Germinal center (tissue), 1 donor: ENCODE results near the gene RGS6.

Source experiments
- DNase-seq: peaks from one replicate; pipeline ENCODE4 v3.0.0; 2012; ENCODE audit warnings: mixed read lengths, low spot score

Gene RGS6

DNA sequence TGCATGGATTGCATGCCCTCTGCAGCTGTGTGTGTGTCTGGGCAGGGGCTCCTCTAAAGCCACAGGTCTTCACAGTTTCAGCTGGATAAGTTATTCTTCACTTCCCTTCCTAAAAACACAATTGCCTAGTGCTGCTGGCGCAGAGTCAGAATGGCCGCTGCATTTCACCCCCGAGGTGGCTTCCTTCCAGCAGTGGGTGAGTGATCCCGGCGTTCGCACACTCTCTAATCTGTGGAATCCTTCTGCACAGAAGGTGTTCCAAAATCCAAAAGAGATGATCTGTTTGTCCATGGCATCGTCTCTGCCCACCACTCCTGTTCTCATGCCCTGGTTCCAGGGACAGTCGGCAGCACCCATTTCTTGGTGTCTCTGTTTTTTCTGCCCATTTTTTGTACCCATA, 620.9 kb downstream of the RGS6 start:
- DNase-seq = no peak

DNA sequence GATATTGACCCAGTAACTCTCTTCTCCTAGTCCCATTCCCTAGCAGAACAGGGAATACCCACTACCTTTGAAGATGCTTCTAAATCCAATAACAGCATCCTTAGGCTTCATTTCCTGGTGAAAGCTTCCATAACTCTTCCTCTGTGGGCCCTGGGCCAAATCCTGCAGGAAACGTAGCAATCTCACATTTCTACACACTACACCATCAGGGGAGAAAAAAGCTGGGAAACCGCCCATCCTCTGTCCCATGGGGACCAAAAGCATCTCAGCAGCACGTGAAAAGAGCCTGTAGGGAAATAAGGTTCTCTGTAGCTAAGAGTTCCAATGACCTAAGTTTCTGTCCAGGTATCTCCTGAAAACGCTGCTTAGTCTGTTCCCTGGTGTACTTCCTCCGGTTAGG, 621.4 kb downstream of the RGS6 start:
- no peak for DNase-seq

DNA sequence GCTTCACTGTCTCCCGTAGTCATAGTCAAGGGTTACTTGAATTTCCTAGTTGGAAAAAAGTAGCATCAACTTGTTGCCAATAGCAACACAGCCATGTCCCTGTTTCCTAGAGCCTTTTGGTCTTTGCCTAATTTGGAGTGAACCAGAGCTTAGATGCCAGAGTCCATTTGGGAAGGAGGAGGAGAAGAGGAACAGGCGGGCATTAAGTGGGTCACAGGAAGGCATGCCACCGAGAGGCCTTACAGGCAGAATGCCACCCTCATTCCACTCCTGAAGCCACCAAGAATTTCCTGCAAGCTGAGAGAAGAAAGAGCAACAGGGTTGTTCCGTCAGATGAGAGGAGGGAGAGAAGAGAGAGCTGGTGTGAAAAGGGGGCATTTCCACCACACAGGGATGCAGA, 622.2 kb downstream of the RGS6 start:
- DNase-seq = no peak

DNA sequence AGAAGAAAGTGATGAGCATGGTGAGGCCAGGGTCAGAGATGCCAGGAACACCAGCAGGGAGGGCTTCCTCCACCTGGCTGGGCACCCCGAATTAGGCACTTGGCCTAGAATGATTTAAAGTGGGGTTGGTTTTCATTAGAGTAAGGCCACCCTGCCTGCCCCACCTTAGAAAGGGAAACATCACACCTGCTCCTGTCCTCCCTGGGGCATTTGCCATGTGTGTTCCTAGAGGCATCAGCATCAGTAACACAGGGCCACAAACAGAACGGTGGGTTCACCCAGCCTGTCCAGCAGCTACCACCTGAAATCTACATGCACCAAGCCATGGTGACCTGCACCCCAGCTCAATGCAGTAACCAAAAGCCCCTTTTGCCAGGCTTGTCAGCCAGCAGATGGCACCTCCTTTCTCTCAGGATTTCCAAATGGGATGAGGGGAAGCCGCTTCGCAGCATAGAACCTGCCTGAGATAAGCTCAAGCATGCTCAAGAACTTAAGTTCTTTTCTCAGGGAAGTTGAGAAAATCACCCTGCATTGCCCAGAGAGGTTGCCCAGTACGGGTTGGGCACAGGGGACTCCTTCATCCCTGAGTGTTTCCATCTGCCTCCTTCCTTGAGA, 622.9 kb downstream of the RGS6 start:
- DNase-seq = no peak

DNA sequence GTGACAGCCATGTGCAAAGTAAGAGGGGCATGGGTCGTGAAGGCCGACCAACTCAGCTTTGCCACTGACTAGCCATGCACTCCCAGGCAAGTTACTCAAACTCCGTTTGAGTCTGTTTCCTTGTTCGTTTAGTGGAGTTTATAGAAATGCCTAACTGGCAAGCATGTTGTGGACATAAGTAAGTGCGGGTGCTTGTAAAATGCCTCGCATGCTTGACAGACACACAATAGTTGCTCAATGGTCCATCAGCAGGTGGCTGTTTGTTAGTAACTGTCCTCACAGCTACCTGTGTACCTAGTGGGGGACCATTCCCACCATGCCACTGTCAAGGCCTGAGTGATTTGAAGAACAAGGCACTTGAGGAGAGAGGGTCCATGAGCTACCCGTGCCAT, 623.4 kb downstream of the RGS6 start:
- DNase-seq = no peak

DNA sequence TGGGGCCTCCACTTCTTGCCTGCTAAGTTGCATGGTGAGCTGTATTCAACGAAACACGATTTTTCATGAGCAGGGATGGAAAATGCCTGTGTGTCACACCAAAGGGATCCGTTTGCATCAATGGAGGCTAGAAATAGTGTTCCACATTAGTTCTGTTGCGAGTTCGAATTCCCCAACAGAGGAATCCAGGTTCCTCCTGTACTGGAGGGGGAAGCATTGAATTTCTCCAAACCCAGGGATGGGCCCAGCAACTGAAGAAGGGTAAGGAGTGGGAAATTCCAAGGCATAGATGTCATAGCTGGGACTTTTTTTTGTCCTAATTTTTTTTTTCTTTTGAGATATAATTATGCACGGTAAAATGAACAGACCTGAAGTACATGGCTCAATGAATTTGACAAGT, 625.4 kb downstream of the RGS6 start:
- DNase-seq = no peak

DNA sequence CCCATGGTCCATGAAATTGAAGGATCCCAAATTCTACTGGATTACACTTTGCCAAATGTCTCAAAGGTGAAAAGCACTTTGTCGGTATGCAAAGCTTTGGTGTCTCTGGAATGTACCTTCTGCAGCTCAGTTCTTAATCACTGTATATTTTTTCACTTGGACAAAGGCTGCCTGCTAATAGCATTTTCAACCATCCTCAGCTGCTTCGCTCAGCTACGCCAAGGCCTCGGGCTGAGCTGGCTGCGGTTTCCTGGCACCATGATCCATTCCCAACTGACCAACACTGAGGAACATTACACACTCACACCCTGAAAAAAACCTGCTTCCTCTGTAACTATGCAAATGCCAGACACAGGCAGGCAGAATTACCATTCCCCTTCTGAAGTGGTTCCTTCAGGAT, 626.5 kb downstream of the RGS6 start:
- no peak for DNase-seq

DNA sequence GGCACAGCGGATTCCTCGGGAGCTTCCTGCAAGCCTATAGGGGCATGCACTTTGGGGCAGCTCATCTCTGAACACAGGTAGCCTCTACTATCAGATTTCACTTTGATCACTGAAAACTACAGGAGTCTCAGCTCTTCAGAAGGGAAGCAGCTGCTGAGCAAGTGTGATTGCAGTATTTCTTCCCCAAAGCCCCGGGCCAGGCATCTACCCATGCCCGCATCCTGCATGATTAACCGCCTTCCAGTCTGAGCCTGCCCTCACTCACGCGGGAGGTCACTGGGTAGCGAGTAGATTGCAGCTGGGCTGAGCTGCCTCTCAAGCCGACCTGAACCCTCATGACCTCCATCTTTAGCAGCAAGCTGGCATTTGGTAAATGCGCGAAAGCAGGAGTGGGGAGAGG, 627.0 kb downstream of the RGS6 start:
- DNase-seq = no peak

DNA sequence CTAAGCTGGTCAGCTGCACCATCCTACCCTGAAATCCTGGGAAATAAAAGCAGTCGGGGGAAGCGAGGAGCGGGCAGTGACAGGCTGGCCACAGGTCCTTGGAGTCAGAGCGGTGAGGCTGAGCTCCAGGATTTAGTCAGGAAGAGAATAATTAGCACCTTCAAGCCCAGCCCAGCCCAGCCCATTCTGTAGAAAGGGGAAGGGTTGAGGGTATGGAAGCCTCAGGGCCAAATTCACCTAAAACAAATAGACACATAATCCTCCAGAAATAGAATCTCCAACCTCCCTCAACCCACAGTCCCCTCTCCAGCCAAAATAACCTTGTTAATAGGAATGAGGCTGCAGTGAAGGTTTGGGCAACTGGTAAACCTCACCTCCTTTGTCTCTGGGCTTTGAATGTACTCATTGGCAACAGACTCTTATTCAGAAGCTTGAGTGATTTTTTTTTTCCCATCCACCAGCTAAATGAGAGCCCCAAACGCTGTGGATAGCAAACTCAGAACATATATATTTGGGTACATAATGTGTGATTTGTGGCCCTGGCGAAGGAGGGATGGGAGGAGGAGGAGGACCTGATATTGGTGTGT, 627.5 kb downstream of the RGS6 start:
- DNase-seq = no peak

DNA sequence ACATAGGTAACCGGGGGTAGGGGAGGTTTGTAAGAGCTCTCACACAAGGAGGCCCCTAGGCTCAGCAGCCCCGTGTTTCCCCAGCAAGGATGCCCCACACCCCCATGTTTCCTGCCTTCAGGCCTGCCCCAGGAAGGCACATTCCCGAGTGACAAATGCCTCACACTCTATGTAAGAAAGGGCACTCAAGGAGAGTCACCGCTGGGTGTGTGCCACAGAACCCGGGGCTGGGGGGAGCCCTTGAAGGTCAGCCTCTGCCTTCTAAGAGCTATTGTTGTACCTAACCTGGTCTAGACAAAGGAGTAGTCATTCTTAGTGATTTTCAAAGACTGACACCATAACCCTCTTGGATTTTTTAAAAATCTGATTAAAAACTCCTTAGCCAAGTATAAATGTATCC, 628.1 kb downstream of the RGS6 start:
- no peak for DNase-seq

DNA sequence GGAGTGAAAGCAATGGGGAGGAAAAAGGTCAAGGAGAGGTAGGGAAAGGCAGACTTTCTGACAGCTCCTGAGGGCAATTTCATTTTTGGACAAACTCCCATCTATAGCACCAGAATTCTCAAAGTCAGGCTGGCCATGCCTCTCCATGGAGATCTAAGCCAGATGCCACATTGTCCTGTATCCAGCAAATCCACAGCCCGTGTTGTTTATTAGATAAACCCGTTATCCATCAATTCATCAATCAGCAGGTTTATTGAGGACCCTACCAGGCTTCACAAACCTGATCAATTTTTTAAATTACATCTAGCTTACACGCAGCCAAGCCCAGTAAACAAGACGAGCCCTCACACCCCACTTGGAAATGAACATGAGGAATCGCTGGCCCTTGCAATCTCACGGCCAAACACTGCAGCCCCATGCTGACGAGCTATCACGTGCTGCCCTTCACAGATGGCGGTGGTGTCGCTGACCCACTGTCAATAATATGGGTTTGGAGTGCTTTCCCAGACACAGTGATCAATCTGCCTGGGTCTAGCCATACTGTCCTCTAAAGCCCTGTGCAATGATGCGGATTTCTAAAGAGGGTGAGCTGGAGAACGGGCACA, 628.8 kb downstream of the RGS6 start:
- DNase-seq = no peak

DNA sequence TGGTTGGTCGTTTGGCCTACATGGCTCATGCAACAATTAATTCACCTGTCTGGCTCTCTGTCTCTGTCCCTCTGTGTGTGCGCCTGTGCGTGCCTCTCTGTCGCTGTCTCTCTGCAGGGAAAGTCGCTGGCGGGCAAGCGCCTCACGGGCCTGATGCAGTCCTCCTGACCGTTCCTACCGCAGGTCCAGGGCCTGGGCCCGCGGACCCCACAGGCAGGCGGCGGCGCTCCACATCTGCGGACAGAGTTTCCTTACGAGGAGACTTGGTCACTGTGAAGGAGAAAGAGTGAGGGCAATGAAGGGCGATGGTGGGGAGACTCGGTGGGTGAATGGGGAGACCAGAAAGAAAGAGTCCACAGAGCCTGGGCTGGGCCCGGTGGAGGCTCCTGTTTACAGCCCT, 630.1 kb downstream of the RGS6 start:
- DNase-seq = no peak

DNA sequence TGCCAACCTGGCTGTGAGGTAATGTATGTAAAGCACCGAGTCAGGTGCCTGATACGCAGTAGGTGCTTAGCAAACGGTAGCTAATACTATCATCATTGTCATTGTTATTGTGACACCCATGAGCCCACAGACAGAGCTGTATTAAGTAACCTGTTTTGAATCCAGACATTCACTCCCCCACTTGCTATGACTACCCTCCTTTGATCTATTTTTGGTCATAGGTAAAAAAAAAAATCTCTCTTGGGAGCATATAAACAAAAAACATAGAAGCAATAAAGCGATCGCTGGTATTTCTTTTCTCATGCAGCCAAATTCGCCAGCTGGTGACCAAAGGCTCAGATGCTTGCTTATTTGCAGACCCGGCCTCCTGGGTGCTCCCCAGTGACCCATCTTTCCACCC, 631.4 kb downstream of the RGS6 start:
- peak; percentile 27 for DNase-seq

DNA sequence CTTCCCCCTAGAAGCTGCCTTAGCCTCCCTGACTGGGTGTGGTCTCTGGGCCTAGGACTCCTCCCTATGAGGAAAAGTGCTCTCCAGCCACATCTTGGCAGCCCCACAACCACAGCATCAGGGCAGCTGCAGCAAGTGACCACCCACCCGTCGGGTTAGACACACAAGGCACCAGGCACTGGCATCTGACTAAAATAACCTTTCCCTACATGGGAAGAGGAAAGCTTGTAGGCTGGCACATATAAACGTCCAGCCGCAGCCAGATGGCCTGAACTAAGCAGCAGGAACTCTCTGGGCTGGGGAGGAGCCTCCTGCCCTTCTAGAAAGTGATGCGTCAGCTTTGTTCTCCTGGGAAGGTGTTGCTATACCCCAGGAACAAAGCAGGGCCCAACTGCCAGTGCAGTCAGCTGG, 632.9 kb downstream of the RGS6 start:
- no peak for DNase-seq

DNA sequence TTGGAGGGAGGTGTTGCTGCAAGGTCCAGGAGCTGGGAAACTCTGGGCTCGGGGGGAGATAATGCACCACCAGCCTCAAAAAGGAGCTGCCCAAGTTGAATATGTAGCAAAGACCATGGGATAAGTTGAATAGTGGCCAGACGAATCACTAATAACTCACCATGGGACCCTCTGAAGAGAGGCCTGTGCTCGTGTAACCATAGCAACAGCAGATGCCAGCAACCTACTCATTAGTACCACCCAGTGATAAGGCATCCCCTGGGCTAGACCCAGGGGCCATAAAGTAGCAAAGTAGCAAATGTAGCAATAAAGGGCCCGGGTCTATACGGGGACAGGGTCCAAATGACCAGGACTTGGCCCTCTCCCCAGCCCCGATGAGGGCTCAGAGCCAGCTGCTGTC, 633.7 kb downstream of the RGS6 start:
- no peak for DNase-seq

DNA sequence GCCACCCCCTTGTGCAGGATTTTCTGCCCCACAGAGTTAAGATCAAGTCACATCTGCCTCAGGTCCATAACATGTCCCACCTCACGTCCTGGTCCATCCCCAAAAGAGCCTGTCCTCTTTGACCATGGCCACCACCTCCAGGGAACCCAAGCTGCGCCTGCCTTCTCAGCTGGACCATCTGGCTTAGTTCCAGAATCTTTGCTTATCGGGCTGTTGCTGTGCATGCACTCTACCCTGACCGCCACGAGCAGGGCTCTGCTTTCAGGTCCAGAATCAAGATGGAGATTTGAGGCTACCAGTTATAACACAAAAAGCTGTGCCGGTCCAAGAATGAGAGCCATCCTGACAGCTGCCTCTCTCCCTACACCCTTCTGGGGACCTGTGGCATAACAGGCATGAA, 635.0 kb downstream of the RGS6 start:
- DNase-seq = no peak

DNA sequence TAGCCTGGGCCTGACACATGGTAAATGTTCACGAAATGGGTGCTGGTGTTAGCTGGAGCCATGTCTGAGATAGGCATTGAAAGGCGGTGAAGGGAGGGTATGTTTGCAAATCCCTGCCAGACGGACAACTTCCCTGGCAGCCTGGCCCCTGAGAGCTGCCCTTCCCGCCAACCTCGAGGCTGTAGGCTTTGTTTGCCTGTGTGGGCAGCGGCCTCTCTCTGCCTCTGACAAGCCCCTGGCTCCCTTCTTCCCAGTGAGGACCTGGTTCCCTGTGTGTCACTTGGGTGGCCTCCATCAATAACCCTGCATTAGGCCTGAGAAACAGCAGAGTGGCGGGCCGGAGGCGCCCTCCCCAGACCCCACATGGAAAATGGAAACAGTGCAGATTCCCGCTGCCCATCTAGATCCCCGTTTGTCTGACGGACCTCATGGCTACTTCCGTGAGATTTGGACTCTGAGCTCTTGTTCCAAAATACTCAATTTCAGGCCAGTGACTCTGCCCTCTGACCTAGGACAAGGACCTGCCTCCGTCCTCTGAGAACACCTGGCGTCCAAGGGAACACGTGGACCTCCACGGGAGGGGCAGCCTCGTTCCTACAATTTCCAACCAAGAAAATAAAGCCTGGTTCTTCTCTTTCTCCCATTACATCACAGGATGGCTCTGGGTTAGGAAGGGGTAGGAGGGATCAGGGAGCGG, 636.2 kb downstream of the RGS6 start:
- DNase-seq = no peak

DNA sequence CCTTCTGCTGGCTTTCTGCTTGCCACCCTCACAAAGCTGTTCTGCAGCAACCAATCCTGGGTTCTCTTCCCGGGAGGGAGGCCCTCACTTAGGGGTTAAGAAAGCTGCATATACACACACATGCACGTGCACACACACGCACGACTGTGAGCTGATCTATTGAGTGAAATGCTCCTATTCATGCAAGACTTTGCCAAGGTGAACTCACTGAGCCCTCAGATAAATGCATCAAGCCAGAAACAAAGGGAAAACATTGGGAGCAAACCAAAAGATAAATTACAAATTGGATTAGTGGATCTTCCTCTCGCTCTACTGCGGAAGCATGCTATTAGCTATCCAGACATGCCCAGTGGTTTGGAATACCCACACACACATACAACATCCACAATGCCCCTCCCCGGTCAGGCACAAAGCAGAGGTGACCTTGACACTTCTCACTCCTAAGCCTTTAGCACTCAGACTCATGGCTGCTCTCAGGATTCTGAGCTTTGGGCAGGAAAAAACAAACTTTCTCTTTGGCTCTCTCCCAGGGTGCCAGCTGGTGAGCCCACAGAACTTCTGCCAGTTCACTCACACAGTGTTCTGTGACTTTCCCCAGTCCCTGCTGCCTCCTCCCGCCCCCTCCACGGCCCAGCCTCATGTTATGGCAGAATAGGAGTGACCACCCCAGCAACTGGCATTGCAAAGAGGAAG, 641.6 kb downstream of the RGS6 start:
- DNase-seq = no peak

DNA sequence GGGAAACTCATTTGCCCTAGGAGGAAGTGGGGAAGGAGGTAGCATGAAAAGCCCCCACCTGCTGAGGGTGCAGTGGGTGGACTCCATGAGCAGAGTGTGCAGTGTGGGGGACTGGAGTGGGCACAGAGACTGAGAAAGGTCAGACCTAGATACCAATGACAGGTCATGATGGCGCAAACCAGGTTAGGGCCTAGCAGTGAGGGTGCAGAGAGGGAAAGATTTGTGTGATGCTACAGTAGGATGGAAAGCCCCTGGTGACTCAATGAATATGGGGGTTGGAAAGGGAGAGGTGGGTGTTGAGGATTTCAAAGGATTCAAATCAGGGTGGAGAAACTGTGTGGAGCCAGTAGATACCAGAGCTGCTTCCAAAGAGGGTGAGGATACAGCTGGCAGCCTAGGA, 642.5 kb downstream of the RGS6 start:
- DNase-seq = no peak

DNA sequence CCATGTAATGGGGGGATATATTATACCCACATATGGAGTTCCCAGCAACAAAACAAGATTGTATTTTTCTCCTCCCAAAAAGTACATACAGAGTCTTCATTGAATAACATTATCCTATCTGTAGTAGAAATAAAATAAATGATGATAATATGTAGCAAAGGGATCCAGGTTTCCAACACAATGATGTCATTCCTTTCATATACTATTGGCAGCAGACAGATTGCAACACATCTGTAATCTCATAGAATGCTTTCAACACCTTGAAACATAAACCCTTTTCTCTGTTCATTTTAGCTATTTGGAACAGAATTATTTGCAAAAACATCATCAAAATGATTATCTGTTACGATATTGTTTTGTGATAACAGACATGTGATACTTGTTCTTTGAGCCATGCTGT, 644.0 kb downstream of the RGS6 start:
- DNase-seq = no peak

DNA sequence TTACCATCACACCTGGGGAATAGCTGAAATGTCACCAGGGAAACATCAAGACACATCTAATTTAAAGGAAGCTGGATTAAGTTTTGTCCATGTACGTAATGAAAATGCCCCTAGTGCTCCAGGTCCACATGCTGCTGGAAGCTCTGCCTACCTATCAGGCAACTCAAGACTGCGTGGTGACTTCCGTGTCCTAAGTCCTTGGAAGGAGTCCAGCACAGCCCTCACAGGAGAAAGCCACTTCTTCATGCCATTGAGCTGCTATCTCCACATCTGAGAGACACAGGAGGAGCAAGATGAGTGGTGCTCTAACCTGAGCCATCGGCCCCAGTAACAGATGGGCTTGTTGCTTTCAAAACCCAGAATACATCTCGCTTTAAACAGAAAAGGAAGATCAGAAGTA, 645.3 kb downstream of the RGS6 start:
- no peak for DNase-seq

DNA sequence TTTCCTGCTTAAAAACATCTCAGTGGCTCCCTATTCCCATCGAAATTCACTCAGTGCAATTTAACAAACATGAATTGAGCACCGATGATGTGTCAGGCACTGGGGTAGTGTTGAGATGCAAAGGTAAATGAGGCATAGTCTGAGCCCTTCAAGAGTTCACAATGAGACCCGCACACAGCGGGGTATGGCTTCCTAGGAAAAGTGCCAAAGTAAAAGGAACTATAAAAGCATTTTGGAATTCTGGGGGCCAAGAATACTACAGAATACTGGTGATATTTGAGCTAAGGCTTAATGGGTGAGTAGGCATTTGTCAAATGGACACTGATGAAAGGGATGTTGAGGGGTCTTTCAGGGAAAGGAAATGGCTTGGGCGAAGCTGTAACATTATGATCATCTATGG, 646.3 kb downstream of the RGS6 start:
- no peak for DNase-seq

DNA sequence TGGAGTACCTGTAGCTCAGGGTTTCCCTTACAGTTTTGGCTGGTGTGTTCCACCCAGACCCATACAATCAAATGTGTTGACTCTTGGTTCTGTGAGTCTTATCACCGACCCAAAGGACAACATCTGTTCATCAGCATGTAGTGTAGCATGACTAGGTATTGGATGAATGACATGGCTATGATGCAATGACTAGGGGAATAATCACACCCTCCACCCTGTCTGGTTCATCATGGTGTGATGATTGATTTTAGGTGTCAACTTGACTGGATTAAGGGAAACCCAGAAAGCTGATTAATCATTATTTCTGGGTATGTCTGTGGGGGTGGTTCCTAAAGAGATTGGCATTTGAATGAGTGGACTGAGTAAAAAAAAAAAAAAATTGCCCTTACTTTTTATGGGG, 650.4 kb downstream of the RGS6 start:
- DNase-seq = no peak
